Measurements from ENCODE around the gene IL22RA1. TPM values are rescaled to one million over a fixed set of nuclear protein-coding genes. Genes with fewer than 3 reads are reported as not detected.

Gene IL22RA1
- total and polyA plus RNA-seq, 9 of the 15 experiments (the other 6 are each of a cell fraction or from before 2014, with no cell fraction given) = not detected

- ATAC-seq (no peak), FAIRE-seq (no peak), DNase-seq (ENCODE audit: extremely low read depth in 1 of 4, low spot score in 3 of 4) (no peak)
- peaks cover 3% of the 10 kb centered on the region; the same call in 1 of the 2 replicates for H4K20me1 ChIP-seq (replicated peaks; ENCODE audit: control insufficient read depth, insufficient read depth, low read length)
- POLR2A ChIA-PET = no interaction called here
- H3K4me3 ChIP-seq = no peak overlapping the region
- BruUV-seq (replicated peaks) = no TSS peak
- H3K9me1 ChIP-seq (ENCODE audit: control insufficient read depth, insufficient read depth, low read length) = no peaks in the 10 kb centered on the region
- no peak overlapping the region for H2AFZ ChIP-seq (ENCODE audit: low read depth, low read length)
- no peaks in the 10 kb centered on the region for H3K79me2 ChIP-seq (ENCODE audit: control insufficient read depth, insufficient read depth, low read length)
- H3K4me1 ChIP-seq (replicated peaks in 1 of 2; ENCODE audit: control insufficient read depth in 2 of 2, insufficient read depth in 2 of 2, low read length in 2 of 2) = peaks cover 2 to 32% of the 10 kb centered on the region in 2 experiments; a peak in 4 of 5 replicates
- no peak overlapping the region for H3K4me2 ChIP-seq (ENCODE audit: insufficient read depth, low read length)
- CTCF ChIA-PET (ENCODE audit: low intra/inter-chr PET ratio) = no interaction called here
- H3K27ac ChIP-seq (ENCODE audit: extremely low read depth, low read depth, low read length) = no peak overlapping the region
- H3K9ac ChIP-seq (ENCODE audit: insufficient read depth in 1 of 2, low read depth in 2 of 2, low read length in 2 of 2) = no peak overlapping the region
- H3K9me3 ChIP-seq (replicated peaks; ENCODE audit: control insufficient read depth, insufficient read depth, low read depth, low read length) = no peaks in the 10 kb centered on the region
- in situ Hi-C loops (cut with MboI) (no loop called here), intact Hi-C loops (cut with micrococcal nuclease) (no loop called here)
- H3K27me3 ChIP-seq (ENCODE audit: control insufficient read depth in 2 of 2, insufficient read depth in 2 of 2, low read length in 2 of 2) = peaks cover 25 to 66% of the 10 kb centered on the region in 2 experiments; a peak in 4 of 5 replicates
- 9% methylated on average over 3 of the region's 3 CpGs for WGBS (ENCODE audit: insufficient coverage, low coverage, missing lambda C conversion rate)
- no peaks in the 10 kb centered on the region for H3K36me3 ChIP-seq (ENCODE audit: control insufficient read depth, insufficient read depth, low read length)
- TF ChIP-seq KLF6 (CRISPR knock-in tag; IDR thresholded peaks at IDR 0.05; ENCODE audit: borderline replicate concordance) (no peak), PHF20 (IDR thresholded peaks at IDR 0.05; ENCODE audit: partially characterized antibody) (peak; percentile 37), CBX1 (IDR thresholded peaks at IDR 0.05; ENCODE audit: low read depth) (no peak), GTF2B (IDR thresholded peaks at IDR 0.05; ENCODE audit: extremely low read depth, insufficient read length) (no peak), STAT6 (CRISPR knock-in tag; IDR thresholded peaks at IDR 0.05) (no peak), MBD1 (CRISPR knock-in tag; IDR thresholded peaks at IDR 0.05) (no peak), ZNF165 (CRISPR knock-in tag; IDR thresholded peaks at IDR 0.05; ENCODE audit: borderline replicate concordance) (no peak), BCOR (IDR thresholded peaks at IDR 0.05) (peak; percentile 90), NONO (IDR thresholded peaks at IDR 0.05; ENCODE audit: low read depth in 2 of 2, low read length in 1 of 2) (no peak), PML (IDR thresholded peaks at IDR 0.05; ENCODE audit: low read length) (no peak), KDM1A (IDR thresholded peaks at IDR 0.05) (peak in 1 of 2 experiments; percentile 57; a peak in 1 of 4 replicates), RBM25 (IDR thresholded peaks at IDR 0.05; ENCODE audit: low read depth, low read length, severe bottlenecking) (peak; percentile 95), BRD9 (IDR thresholded peaks at IDR 0.05; ENCODE audit: low read depth, partially characterized antibody) (peak; percentile 54), ADNP (tag; IDR thresholded peaks at IDR 0.05) (peak; percentile 75), ZEB2 (IDR thresholded peaks at IDR 0.05) (no peak), HDGF (IDR thresholded peaks at IDR 0.05) (no peak), HDAC2 (IDR thresholded peaks at IDR 0.05) (0 out of 2 replicates have a peak, but pooled peaks have one; percentile 24), EP300 (IDR thresholded peaks at IDR 0.05; ENCODE audit: low read length) (no peak), ZBTB5 (IDR thresholded peaks at IDR 0.05) (no peak)
Measured at GRCh38 chr1:24103879-24104278, 39.1 kb downstream of the IL22RA1 start.

Data from K562 (cell line).